NK-92 (cell line): ENCODE data around the gene LMNTD2.

Source experiments
- DNase-seq: peaks from one replicate; lab custom pipeline; 2025; ENCODE audit not compliant: unreplicated experiment; lab: John Stamatoyannopoulos, UW

The LMNTD2 gene, protein sequence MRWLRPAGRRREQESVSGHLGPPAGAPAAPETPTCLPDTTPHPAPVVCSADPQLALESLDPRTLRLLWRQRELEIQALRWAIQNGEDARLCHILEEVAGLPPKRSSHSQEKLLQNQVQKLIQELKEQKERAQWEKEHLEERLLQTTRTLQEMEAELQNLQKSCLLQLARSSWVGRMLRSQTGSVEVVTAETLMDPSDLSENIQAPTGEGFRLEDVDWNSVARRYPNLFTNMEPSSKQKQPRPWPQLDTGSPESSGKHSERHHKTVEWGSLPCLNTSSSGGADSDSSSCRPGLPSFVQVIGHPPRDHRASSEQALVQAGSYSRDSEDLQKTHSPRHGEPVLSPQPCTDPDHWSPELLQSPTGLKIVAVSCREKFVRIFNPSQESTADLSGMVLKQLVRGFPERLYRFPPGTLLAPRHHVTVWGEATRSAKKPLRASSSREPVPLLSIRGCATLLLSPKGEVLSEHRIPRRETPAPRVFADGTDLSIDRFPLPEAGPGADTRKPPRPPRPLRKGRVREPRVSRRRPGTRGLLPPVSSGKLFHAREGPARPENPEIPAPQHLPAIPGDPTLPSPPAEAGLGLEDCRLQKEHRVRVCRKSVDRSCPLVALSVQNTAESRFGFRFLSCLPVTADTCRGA

GRCh38 chr11:560305-561147, at the start of gene LMNTD2, which contains the start of gene RASSF7:
Gene LMNTD2 (minus strand): TSS chr11:560738. CDS start chr11:560716, 22 bp downstream.
Gene RASSF7 (plus strand): TSS chr11:560970. CDS start chr11:561769, 799 bp downstream.
- DNase-seq, result peak; percentile 58

- no peak for DNase-seq
Measured at GRCh38 chr11:609341-609811, 48.8 kb upstream of the LMNTD2 start.

GRCh38 chr11:608791-609251, 48.3 kb upstream of the LMNTD2 start:
- no peak for DNase-seq

- DNase-seq, result no peak
Measured at GRCh38 chr11:607971-608659, 47.6 kb upstream of the LMNTD2 start.

GRCh38 chr11:607020-607780, 46.7 kb upstream of the LMNTD2 start:
- DNase-seq, result no peak

- DNase-seq, result no peak
Measured at GRCh38 chr11:606245-606644, 45.7 kb upstream of the LMNTD2 start.

- DNase-seq, result no peak
Measured at GRCh38 chr11:605286-606129, 45.0 kb upstream of the LMNTD2 start.

GRCh38 chr11:603154-603553, 42.6 kb upstream of the LMNTD2 start:
- no peak for DNase-seq

GRCh38 chr11:601573-602245, 41.2 kb upstream of the LMNTD2 start:
- DNase-seq, result no peak

DNA sequence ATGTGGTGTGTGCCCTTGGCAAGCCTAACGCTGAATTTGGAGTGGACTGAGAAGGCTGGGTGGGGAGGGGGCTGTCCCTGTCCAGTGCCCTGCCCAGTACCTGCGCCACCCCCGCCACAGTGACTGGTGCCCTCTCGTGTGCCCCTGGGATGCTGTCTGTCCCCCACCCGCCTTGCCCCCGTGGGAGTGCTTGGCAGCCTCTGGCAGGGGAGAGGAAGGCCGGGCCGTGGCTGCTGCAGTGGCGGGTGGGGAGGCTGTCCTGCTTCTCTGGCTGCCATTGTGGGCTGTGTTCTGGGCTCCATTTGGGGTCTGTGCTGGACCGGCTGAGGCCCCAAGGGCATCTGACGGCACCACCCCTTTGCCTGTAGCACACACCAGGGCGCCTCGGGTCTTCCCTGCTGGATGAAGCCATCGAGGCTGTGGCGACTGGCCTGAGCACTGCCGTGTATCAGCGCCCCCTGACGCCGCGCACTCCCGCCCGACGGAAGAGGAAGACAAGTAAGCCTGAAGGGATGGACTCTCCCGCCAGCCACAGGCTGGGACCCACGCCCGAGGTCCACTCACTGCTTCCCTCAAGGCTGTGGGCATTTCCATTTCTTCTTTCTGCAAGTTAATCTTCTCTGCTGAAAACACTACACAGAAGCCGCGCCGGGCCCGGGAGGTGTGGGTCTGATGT, 37.6 kb upstream of the LMNTD2 start:
- DNase-seq, result no peak

DNA sequence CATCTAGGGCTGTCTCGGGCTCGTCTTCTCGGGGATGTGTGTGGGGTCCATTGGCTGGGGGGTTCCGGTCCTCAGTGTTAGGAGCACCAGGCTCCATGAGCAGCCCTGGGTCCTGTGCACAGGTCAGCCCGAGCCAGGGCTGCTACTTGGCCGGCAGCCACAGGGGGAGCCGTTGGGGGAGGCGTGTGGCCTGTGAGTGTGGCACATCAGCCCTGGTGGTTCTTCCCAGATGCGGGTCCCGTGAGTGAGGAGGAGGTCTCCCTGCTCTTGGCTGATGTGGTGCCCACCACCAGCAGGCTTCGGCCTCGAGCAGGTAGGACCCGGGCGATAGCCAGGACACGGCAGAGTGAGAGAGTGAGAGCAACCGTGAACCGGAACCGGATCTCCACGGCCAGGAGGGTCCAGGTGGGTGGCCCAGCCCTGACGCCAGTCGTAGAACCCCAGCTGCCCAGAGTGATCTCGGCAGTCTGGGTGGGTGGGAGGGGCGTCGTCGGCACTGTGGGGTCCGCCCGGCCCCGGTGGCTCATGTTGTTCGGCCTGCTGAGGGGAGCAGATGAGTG, 36.7 kb upstream of the LMNTD2 start:
- DNase-seq, result no peak

DNA sequence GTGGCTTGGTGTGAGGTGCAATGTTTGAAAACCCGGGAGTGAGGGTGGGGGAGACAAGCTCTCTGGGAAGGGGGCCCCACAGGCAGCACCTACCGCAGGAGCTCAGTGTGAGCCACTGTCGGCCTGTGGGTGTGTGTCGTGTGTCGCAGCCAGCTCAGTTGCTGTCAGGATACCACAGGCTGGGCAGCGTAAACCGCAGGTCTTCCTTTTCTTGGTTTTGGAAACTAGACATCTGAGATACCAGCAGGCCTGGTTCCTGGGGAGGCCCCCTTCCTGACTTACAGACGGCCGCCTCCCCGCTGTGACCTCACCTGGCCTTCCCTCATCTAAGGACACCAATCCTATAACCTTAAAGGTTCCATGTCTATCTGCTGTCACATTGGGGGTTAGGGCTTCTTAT, 35.8 kb upstream of the LMNTD2 start:
- DNase-seq, result no peak

DNA sequence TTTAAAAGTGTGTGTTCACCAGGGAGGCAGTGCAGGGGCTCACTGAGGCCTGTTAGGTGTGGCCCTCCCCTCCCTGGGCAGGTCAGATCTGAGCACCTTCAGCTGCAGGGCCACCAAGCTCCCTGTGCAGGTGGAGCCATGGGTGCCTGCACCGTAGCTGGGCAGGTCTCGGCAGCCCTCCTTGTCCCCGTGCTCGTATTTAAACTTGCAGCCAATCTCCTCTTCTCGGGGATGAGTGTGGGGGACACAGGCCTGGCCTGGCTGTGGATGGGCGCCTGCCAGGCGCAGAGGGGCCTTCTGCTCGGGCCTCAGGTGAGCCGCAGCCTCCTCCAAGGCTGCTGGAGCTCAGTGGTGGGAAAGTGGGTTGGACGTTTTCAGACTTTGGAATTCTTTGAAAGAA, 34.9 kb upstream of the LMNTD2 start:
- no peak for DNase-seq

GRCh38 chr11:593347-593746, 32.8 kb upstream of the LMNTD2 start:
- DNase-seq, result no peak

DNA sequence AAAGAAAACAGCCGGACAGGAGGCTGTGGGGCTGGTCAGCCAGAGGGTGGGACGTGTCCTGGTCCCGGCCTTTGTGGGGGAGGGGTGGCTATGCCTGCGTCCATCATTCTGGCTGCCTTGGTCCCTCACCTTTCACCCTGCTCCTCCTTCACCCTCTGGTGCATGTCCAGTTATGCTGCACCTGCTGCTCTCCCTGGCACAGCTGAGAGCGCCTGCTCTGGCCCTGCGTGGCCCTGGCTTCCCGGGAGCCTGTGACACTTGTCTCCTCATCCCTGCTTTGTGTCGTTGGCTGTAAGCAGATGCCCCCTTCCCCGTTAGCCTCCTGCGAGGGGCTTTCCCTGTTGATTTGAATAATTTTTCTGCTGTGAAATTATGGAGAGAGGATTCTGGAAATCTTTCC, 32.4 kb upstream of the LMNTD2 start:
- DNase-seq, result no peak

GRCh38 chr11:592501-592900, 32.0 kb upstream of the LMNTD2 start:
- DNase-seq, result no peak

DNA sequence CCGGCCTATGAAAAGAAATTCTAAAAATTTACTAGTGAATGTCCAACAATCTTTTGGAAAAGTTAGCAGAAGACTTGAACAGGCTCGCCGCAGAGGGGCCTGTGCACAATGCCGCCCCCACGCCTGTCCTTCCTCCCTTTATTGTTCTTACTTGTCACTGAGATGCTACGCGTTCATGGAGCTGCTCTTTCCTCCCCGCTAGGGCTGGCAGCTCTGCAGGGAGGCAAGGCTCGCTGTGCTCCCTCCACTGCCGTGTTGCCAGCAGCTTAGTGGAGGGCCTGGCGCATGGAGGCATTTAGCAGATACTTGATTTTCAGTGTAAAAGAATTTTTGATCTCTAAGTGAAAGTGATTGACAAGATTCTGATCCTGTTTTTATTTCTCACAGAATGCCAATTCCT, 30.5 kb upstream of the LMNTD2 start:
- no peak for DNase-seq

- no peak for DNase-seq
Measured at GRCh38 chr11:589798-590197, 29.3 kb upstream of the LMNTD2 start.
